ENCODE data around the gene SUV39H1.
"Not testable (repeated sequence)": the region's sequence is repeated elsewhere in the genome, so short reads cannot be mapped to it uniquely, and the experiment has no call there.

SUV39H1 gene

GRCh38 chrX:48680467-48680866, 16.1 kb upstream of the SUV39H1 start:
- H3K27ac Mint-ChIP-seq = peak overlapping the region; percentile 72
- peaks cover 38% of the 10 kb centered on the region for H3K4me1 Mint-ChIP-seq (ENCODE audit: low read depth)
- not testable (repeated sequence) for H3K36me3 Mint-ChIP-seq; H3K27me3 Mint-ChIP-seq; H3K4me3 Mint-ChIP-seq; H3K9me3 Mint-ChIP-seq (ENCODE audit: low read depth)

GRCh38 chrX:48680925-48681324, 15.6 kb upstream of the SUV39H1 start:
- H3K36me3 Mint-ChIP-seq; H3K4me3 Mint-ChIP-seq; H3K9me3 Mint-ChIP-seq (ENCODE audit: low read depth); H3K27me3 Mint-ChIP-seq: not testable (repeated sequence)
- peak overlapping the region; percentile 72 for H3K27ac Mint-ChIP-seq
- H3K4me1 Mint-ChIP-seq (ENCODE audit: low read depth) = peaks cover 40% of the 10 kb centered on the region

GRCh38 chrX:48681539-48682183, 14.9 kb upstream of the SUV39H1 start:
- no peak overlapping the region for H3K4me3 Mint-ChIP-seq
- H3K4me1 Mint-ChIP-seq (ENCODE audit: low read depth) = peaks cover 47% of the 10 kb centered on the region
- no peaks in the 10 kb centered on the region for H3K27me3 Mint-ChIP-seq
- H3K27ac Mint-ChIP-seq = no peak overlapping the region
- no peaks in the 10 kb centered on the region for H3K9me3 Mint-ChIP-seq (ENCODE audit: low read depth)
- peaks cover 5% of the 10 kb centered on the region for H3K36me3 Mint-ChIP-seq

- not testable (repeated sequence) for H3K9me3 Mint-ChIP-seq (ENCODE audit: low read depth); H3K36me3 Mint-ChIP-seq; H3K27me3 Mint-ChIP-seq
- Mint-ChIP-seq H3K4me3 (peak overlapping the region; percentile 92), H3K4me1 (ENCODE audit: low read depth) (peaks cover 54% of the 10 kb centered on the region), H3K27ac (peak overlapping the region; percentile 95)
Observed at GRCh38 chrX:48682795-48683194, 13.7 kb upstream of the SUV39H1 start.

- H3K36me3 Mint-ChIP-seq = peaks cover 10% of the 10 kb centered on the region
- H3K9me3 Mint-ChIP-seq (ENCODE audit: low read depth) = no peaks in the 10 kb centered on the region
- peak within 1 kb of the TSS; percentile 95 for H3K27ac Mint-ChIP-seq
- no peaks in the 10 kb centered on the region for H3K27me3 Mint-ChIP-seq
- H3K4me1 Mint-ChIP-seq (ENCODE audit: low read depth) = peaks cover 52% of the 10 kb centered on the region
- H3K4me3 Mint-ChIP-seq = peak within 1 kb of the TSS; percentile 92
Observed at GRCh38 chrX:48683411-48683982, 13.0 kb upstream of the SUV39H1 start, which contains the start of gene WAS. Gene WAS (plus strand): TSS chrX:48683799. CDS start chrX:48683854, 55 bp downstream.

GRCh38 chrX:48684134-48684533, 12.4 kb upstream of the SUV39H1 start:
- no peaks in the 10 kb centered on the region for H3K9me3 Mint-ChIP-seq (ENCODE audit: low read depth)
- peaks cover 10% of the 10 kb centered on the region for H3K36me3 Mint-ChIP-seq
- peak overlapping the region; percentile 92 for H3K4me3 Mint-ChIP-seq
- no peaks in the 10 kb centered on the region for H3K27me3 Mint-ChIP-seq
- peaks cover 52% of the 10 kb centered on the region for H3K4me1 Mint-ChIP-seq (ENCODE audit: low read depth)
- H3K27ac Mint-ChIP-seq = peak overlapping the region; percentile 95

GRCh38 chrX:48685416-48685815, 11.1 kb upstream of the SUV39H1 start:
- Mint-ChIP-seq H3K9me3 (ENCODE audit: low read depth) (no peaks in the 10 kb centered on the region), H3K36me3 (peaks cover 10% of the 10 kb centered on the region), H3K4me1 (ENCODE audit: low read depth) (peaks cover 46% of the 10 kb centered on the region), H3K4me3 (peak overlapping the region; percentile 92), H3K27me3 (no peaks in the 10 kb centered on the region), H3K27ac (peak overlapping the region; percentile 95)

GRCh38 chrX:48688531-48689150, 7.9 kb upstream of the SUV39H1 start:
- Mint-ChIP-seq H3K36me3 (peaks cover 10% of the 10 kb centered on the region), H3K4me3 (no peak overlapping the region), H3K9me3 (ENCODE audit: low read depth) (no peaks in the 10 kb centered on the region), H3K4me1 (ENCODE audit: low read depth) (peaks cover 36% of the 10 kb centered on the region), H3K27me3 (no peaks in the 10 kb centered on the region), H3K27ac (no peak overlapping the region)

- peaks cover 10% of the 10 kb centered on the region for H3K36me3 Mint-ChIP-seq
- H3K4me1 Mint-ChIP-seq (ENCODE audit: low read depth) = peaks cover 32% of the 10 kb centered on the region
- no peaks in the 10 kb centered on the region for H3K9me3 Mint-ChIP-seq (ENCODE audit: low read depth)
- H3K27me3 Mint-ChIP-seq = no peaks in the 10 kb centered on the region
- no peak overlapping the region for H3K4me3 Mint-ChIP-seq
- H3K27ac Mint-ChIP-seq = no peak overlapping the region
Observed at GRCh38 chrX:48689208-48689920, 7.2 kb upstream of the SUV39H1 start.

GRCh38 chrX:48691746-48692145, 4.8 kb upstream of the SUV39H1 start:
- H3K4me1 Mint-ChIP-seq (ENCODE audit: low read depth) = peaks cover 23% of the 10 kb centered on the region
- H3K27me3 Mint-ChIP-seq; H3K9me3 Mint-ChIP-seq (ENCODE audit: low read depth); H3K36me3 Mint-ChIP-seq; H3K27ac Mint-ChIP-seq; H3K4me3 Mint-ChIP-seq: not testable (repeated sequence)

GRCh38 chrX:48694776-48695533, 1.6 kb upstream of the SUV39H1 start:
- Mint-ChIP-seq H3K27ac (peak overlapping the region; percentile 92), H3K27me3 (no peaks in the 10 kb centered on the region), H3K4me3 (peak overlapping the region; percentile 87), H3K36me3 (no peaks in the 10 kb centered on the region), H3K9me3 (ENCODE audit: low read depth) (no peaks in the 10 kb centered on the region), H3K4me1 (ENCODE audit: low read depth) (peaks cover 26% of the 10 kb centered on the region)

GRCh38 chrX:48695534-48695896, 1.0 kb upstream of the SUV39H1 start:
- Mint-ChIP-seq H3K4me1 (ENCODE audit: low read depth) (peaks cover 26% of the 10 kb centered on the region), H3K27ac (peak overlapping the region; percentile 92), H3K9me3 (ENCODE audit: low read depth) (no peaks in the 10 kb centered on the region), H3K36me3 (no peaks in the 10 kb centered on the region), H3K27me3 (no peaks in the 10 kb centered on the region), H3K4me3 (peak overlapping the region; percentile 87)

- peaks cover 27% of the 10 kb centered on the region for H3K4me1 Mint-ChIP-seq (ENCODE audit: low read depth)
- no peaks in the 10 kb centered on the region for H3K36me3 Mint-ChIP-seq
- peak overlapping the region; percentile 87 for H3K4me3 Mint-ChIP-seq
- no peaks in the 10 kb centered on the region for H3K27me3 Mint-ChIP-seq
- H3K27ac Mint-ChIP-seq = peak overlapping the region; percentile 92
- no peaks in the 10 kb centered on the region for H3K9me3 Mint-ChIP-seq (ENCODE audit: low read depth)
Observed at GRCh38 chrX:48695925-48696300, 621 bp upstream of the SUV39H1 start.

GRCh38 chrX:48696909-48697727, 584 bp downstream of the SUV39H1 start:
- Mint-ChIP-seq H3K27ac (peak overlapping the region; percentile 81), H3K9me3 (ENCODE audit: low read depth) (no peaks in the 10 kb centered on the region), H3K27me3 (no peaks in the 10 kb centered on the region), H3K4me3 (peak overlapping the region; percentile 89), H3K4me1 (ENCODE audit: low read depth) (peaks cover 30% of the 10 kb centered on the region), H3K36me3 (no peaks in the 10 kb centered on the region)
